SK-N-SH (cell line): ENCODE data around the gene HDHD2. TPM values are rescaled to one million over a fixed set of nuclear protein-coding genes. Genes with fewer than 3 reads are reported as not detected.

ENCODE experiments used
- CTCF ChIA-PET: fragments of 300-600, 350-600 bp; formaldehyde crosslinking; extraction: SDS; loops from one replicate; lab custom pipeline; 2021; lab: Yijun Ruan, JAX
- POLR2A ChIA-PET: fragments of 350-600 bp; sonication (Branson Sonifier 250); formaldehyde crosslinking; extraction: SDS; loops from one replicate; lab custom pipeline; 2020; ENCODE audit warnings: antibody characterized with exemption, inconsistent platforms; lab: Yijun Ruan, JAX
- DNase-seq: peaks from one replicate; pipeline ENCODE4 v3.0.0; 2012
- H2AFZ ChIP-seq: fragments of 200-600 bp; sonication (generic); 2 replicates; pipeline ENCODE4 v1.8.1; 2016; ENCODE audit warnings: antibody characterized with exemption, mild to moderate bottlenecking, low read depth
- H3F3A ChIP-seq: fragments of 200-600 bp; sonication (generic); replicated peaks from 2 replicates; pipeline ENCODE3; 2016; ENCODE audit warnings: antibody characterized with exemption, mild to moderate bottlenecking; ENCODE audit not compliant: insufficient read depth
- H3K27ac ChIP-seq, 2 experiments: fragments of 200-500 bp in 1 of 2; fragments of 200-600 bp in 1 of 2; sonication (Bioruptor generic) in 1 of 2; sonication (generic), shearing (Covaris generic) in 1 of 2; 2 replicates each; pipeline versions ENCODE4 v1.5.1 to v1.6.1; 2014 to 2016; ENCODE audit warnings: low read depth in 2 of 2, inconsistent platforms in 1 of 2, low read length in 1 of 2, mild to moderate bottlenecking in 1 of 2, mixed read lengths in 1 of 2
- H3K27me3 ChIP-seq: fragments of 200-600 bp; sonication (generic), shearing (Covaris generic); 2 replicates; pipeline ENCODE4 v1.6.1; 2016; ENCODE audit warnings: mixed run types; ENCODE audit not compliant: insufficient read depth
- H3K36me3 ChIP-seq, 2 experiments: fragments of 200-500 bp in 1 of 2; fragments of 200-600 bp in 1 of 2; sonication (Bioruptor generic) in 1 of 2; sonication (generic) in 1 of 2; replicated peaks in 1 of 2; 2 replicates each; pipeline versions ENCODE3 to v1.5.1; 2014 to 2016; ENCODE audit warnings: low read length in 1 of 2, mild to moderate bottlenecking in 1 of 2; ENCODE audit not compliant: insufficient read depth in 2 of 2, control insufficient read depth in 1 of 2
- H3K4me1 ChIP-seq, 2 experiments: fragments of 200-500 bp in 1 of 2; fragments of 200-600 bp in 1 of 2; sonication (Bioruptor generic) in 1 of 2; sonication (generic), shearing (Covaris generic) in 1 of 2; 2 replicates each; pipeline versions ENCODE4 v1.5.1 to v1.6.1; 2014 to 2016; ENCODE audit warnings: low read depth in 1 of 2, low read length in 1 of 2, mixed run types in 1 of 2; ENCODE audit not compliant: insufficient read depth in 2 of 2, control insufficient read depth in 1 of 2
- H3K4me2 ChIP-seq: fragments of 200-600 bp; sonication (generic), shearing (Covaris generic); 2 replicates; pipeline ENCODE4 v1.6.1; 2017; ENCODE audit warnings: mixed run types
- H3K4me3 ChIP-seq, 2 experiments: fragments of 200-500 bp in 1 of 2; fragments of 200-600 bp in 1 of 2; sonication (Bioruptor generic) in 1 of 2; sonication (generic), shearing (Covaris generic) in 1 of 2; 2 replicates each; pipeline versions ENCODE4 v1.5.1 to v1.8.1; 2014 to 2016; ENCODE audit warnings: low read depth in 2 of 2, inconsistent platforms in 1 of 2, low read length in 1 of 2, mild to moderate bottlenecking in 1 of 2, mixed read lengths in 1 of 2, moderate library complexity in 1 of 2
- H3K79me2 ChIP-seq: fragments of 200-600 bp; sonication (generic); 2 replicates; pipeline ENCODE4 v1.8.1; 2017; ENCODE audit warnings: mild to moderate bottlenecking; ENCODE audit not compliant: insufficient read depth
- H3K9ac ChIP-seq: fragments of 200-600 bp; sonication (generic); 2 replicates; pipeline ENCODE4 v1.6.1; 2017; ENCODE audit warnings: mixed run types
- H3K9me2 ChIP-seq: fragments of 200-600 bp; sonication (generic); 2 replicates; pipeline ENCODE4 v1.6.1; 2017; ENCODE audit warnings: mixed run types
- H3K9me3 ChIP-seq: fragments of 200-600 bp; sonication (generic); 2 replicates; pipeline ENCODE4 v1.6.1; 2017; ENCODE audit warnings: mixed run types, mild to moderate bottlenecking, moderate library complexity
- H4K20me1 ChIP-seq: fragments of 200-600 bp; sonication (generic); 2 replicates; pipeline ENCODE4 v1.6.1; 2017; ENCODE audit warnings: mild to moderate bottlenecking, mixed run types; ENCODE audit not compliant: insufficient read depth
- CHD2 ChIP-seq: fragments of 150-350 bp; IDR thresholded peaks from 2 replicates; pipeline ENCODE4 v1.6.1; 2018; ENCODE audit warnings: low read length; ENCODE audit not compliant: partially characterized antibody
- CTCF ChIP-seq: fragments of 200-600 bp; sonication (generic); IDR thresholded peaks from 2 replicates; pipeline ENCODE4 v1.6.1; 2017; ENCODE audit warnings: antibody characterized with exemption, mild to moderate bottlenecking, moderate library complexity
- EZH2phosphoT487 ChIP-seq: fragments of 200-600 bp; sonication (generic); IDR thresholded peaks from 2 replicates; pipeline ENCODE4 v1.6.1; 2017; ENCODE audit warnings: low read depth, mixed run types, mild to moderate bottlenecking, antibody characterized with exemption, moderate library complexity, borderline replicate concordance
- IRF3 ChIP-seq: fragments of 150-350 bp; IDR thresholded peaks from 2 replicates; pipeline ENCODE4 v1.6.1; 2016; ENCODE audit warnings: mild to moderate bottlenecking, low read depth, low read length
- MAX ChIP-seq: IDR thresholded peaks from 2 replicates; pipeline ENCODE4 v1.4.0; 2012; ENCODE audit warnings: low read depth
- MXI1 ChIP-seq: IDR thresholded peaks from 2 replicates; pipeline ENCODE4 v1.6.1; 2012; ENCODE audit warnings: mild to moderate bottlenecking, low read depth, low read length, improper control_type of control experiment
- POLR2AphosphoS5 ChIP-seq: IDR thresholded peaks from 2 replicates; pipeline ENCODE4 v1.6.1; 2012; ENCODE audit warnings: low read depth, low read length
- RAD21 ChIP-seq: IDR thresholded peaks from 2 replicates; pipeline ENCODE4 v1.6.1; 2012; ENCODE audit warnings: mild to moderate bottlenecking, low read length
- RCOR1 ChIP-seq: fragments of 150-350 bp; IDR thresholded peaks from 2 replicates; pipeline ENCODE4 v1.6.1; 2017; ENCODE audit warnings: antibody characterized with exemption, low read length
- REST ChIP-seq: IDR thresholded peaks from 2 replicates; pipeline ENCODE4 v1.6.1; 2012; ENCODE audit warnings: mild to moderate bottlenecking, low read depth, low read length, moderate library complexity
- RFX5 ChIP-seq: IDR thresholded peaks from 2 replicates; pipeline ENCODE4 v1.6.1; 2012; ENCODE audit warnings: mild to moderate bottlenecking, improper control_type of control experiment, low read length
- SIN3A ChIP-seq: IDR thresholded peaks from 2 replicates; pipeline ENCODE4 v1.6.1; 2012; ENCODE audit warnings: low read depth, mild to moderate bottlenecking, low read length, moderate library complexity, borderline replicate concordance
- TAF1 ChIP-seq: IDR thresholded peaks from 2 replicates; pipeline ENCODE4 v1.6.1; 2012; ENCODE audit warnings: low read depth, mild to moderate bottlenecking, low read length, moderate library complexity, borderline replicate concordance
- TCF12 ChIP-seq: IDR thresholded peaks from 2 replicates; pipeline ENCODE4 v1.4.0; 2012
- USF1 ChIP-seq: IDR thresholded peaks from 2 replicates; pipeline ENCODE4 v1.4.0; 2012; ENCODE audit warnings: low read depth, borderline replicate concordance
- USF2 ChIP-seq: fragments of 150-350 bp; IDR thresholded peaks from 2 replicates; pipeline ENCODE4 v1.6.1; 2017; ENCODE audit warnings: antibody characterized with exemption, low read length, low read depth, borderline replicate concordance
- YY1 ChIP-seq: IDR thresholded peaks from 2 replicates; pipeline ENCODE4 v1.4.0; 2012; ENCODE audit warnings: low read depth, mild to moderate bottlenecking
- ZBTB33 ChIP-seq: IDR thresholded peaks from 2 replicates; pipeline ENCODE4 v1.4.0; 2012; ENCODE audit warnings: low read depth, borderline replicate concordance
- WGBS: methylation state at CpG from one replicate; pipeline ENCODE4 v1.1.6; 2017; ENCODE audit warnings: low lambda C conversion rate; 5-methylcytosine and 5-hydroxymethylcytosine counted together
- polyA plus RNA-seq, 3 experiments: library from polyadenylated mRNA; depleted of rRNA; stranded (reverse); fragments of >200 nt; gene quantifications; 2 replicates each; pipeline ENCODE4 v1.2.3, GENCODE V29; 2012

The HDHD2 gene
- polyA plus RNA-seq, 1 of the 3 experiments (the other 2 are of a cell fraction), result 10.6 TPM

- H3K79me2 ChIP-seq, result peaks cover 52% of the 10 kb centered on the region
These were observed 25.7 kb upstream of the HDHD2 start, which contains the start of gene IER3IP1 for GRCh38 chr18:47175898-47176575. IER3IP1 (minus strand) TSS chr18:47176364; CDS start chr18:47176277, 87 bp downstream.

More at GRCh38 chr18:47175898-47176575, 25.7 kb upstream of the HDHD2 start, which contains the start of gene IER3IP1:
- Histone ChIP-seq H2AFZ (peak within 1 kb of the TSS; percentile 96), H3K4me1 (peaks cover 0 to 4% of the 10 kb centered on the region in 2 experiments; a peak in 2 of 4 replicates), H3K4me3 (peak within 1 kb of the TSS; percentile 76 to 100), H3F3A (no peaks in the 10 kb centered on the region)
- TF ChIP-seq EZH2phosphoT487, result no peak
- TF ChIP-seq SIN3A, result peak; percentile 50; the same call in 1 of the 2 replicates
- TF ChIP-seq REST, result 0 out of 2 replicates have a peak, but pooled peaks have one; percentile 38
- peak; percentile 13; the same call in 1 of the 2 replicates for TF ChIP-seq TCF12
- peak; percentile 64 for TF ChIP-seq CHD2
- no peak for TF ChIP-seq USF2
- TF ChIP-seq YY1, result 0 out of 2 replicates have a peak, but pooled peaks have one; percentile 66
- peak; percentile 56; the same call in 1 of the 2 replicates for TF ChIP-seq RCOR1
- TF ChIP-seq USF1, result no peak
- TF ChIP-seq RFX5, result no peak
- TF ChIP-seq MXI1, result peak; percentile 77
- TF ChIP-seq POLR2AphosphoS5, result peak; percentile 76
- TF ChIP-seq IRF3, result no peak
- TF ChIP-seq MAX, result peak; percentile 77
- 0 out of 2 replicates have a peak, but pooled peaks have one; percentile 4 for TF ChIP-seq RAD21
- TF ChIP-seq CTCF, result peak; percentile 19; the same call in 1 of the 2 replicates
- no peak for TF ChIP-seq ZBTB33
- peak; percentile 78 for TF ChIP-seq TAF1
- TF ChIP-seq, all 33 proteins: peak for 12
- peaks cover 0 to 11% of the 10 kb centered on the region in 2 experiments for H3K36me3 ChIP-seq
- 2% methylated on average over 28 of the region's 48 CpGs for WGBS
- peak; percentile 91 for DNase-seq
- no peaks in the 10 kb centered on the region for H3K9me3 ChIP-seq
- CTCF ChIA-PET, result no interaction called here
- H3K27me3 ChIP-seq, result no peaks in the 10 kb centered on the region
- peak within 1 kb of the TSS; percentile 99 for H3K9ac ChIP-seq
- peaks cover 23% of the 10 kb centered on the region for H4K20me1 ChIP-seq
- POLR2A ChIA-PET, result interaction anchor here (1.7 kb wide), 1 partner anchor 26 kb away, joined by 5 read pairs; the partner anchor contains the start of gene HDHD2
- H3K4me2 ChIP-seq, result peak within 1 kb of the TSS; percentile 91
- H3K27ac ChIP-seq, result peak within 1 kb of the TSS; percentile 82 to 85
- H3K9me2 ChIP-seq, result no peaks in the 10 kb centered on the region
